IPS-18a (cell line): ENCODE data around the gene RAX2.
"Not testable (repeated sequence)": the region's sequence is repeated elsewhere in the genome, so short reads cannot be mapped to it uniquely, and the experiment has no call there.

ENCODE experiments used
- H3K27ac ChIP-seq: one replicate; pipeline ENCODE4 v1.5.1; 2013; ENCODE audit warnings: low read length
- H3K27me3 ChIP-seq: one replicate; pipeline ENCODE4 v1.6.1; 2013; ENCODE audit warnings: mild to moderate bottlenecking, low read length; ENCODE audit not compliant: control insufficient read depth, insufficient read depth
- H3K36me3 ChIP-seq: one replicate; pipeline ENCODE4 v1.6.1; 2013; ENCODE audit warnings: low read depth, low read length; ENCODE audit not compliant: control insufficient read depth
- H3K4me1 ChIP-seq: one replicate; pipeline ENCODE4 v1.6.1; 2013; ENCODE audit warnings: low read depth, low read length; ENCODE audit not compliant: control insufficient read depth
- H3K4me3 ChIP-seq: one replicate; pipeline ENCODE4 v1.5.1; 2013; ENCODE audit warnings: low read length
- H3K9ac ChIP-seq: one replicate; pipeline ENCODE4 v1.6.1; 2013; ENCODE audit warnings: mild to moderate bottlenecking, low read length, moderate library complexity
- H3K9me3 ChIP-seq: one replicate; pipeline ENCODE4 v1.6.1; 2013; ENCODE audit warnings: low read depth, low read length; ENCODE audit not compliant: control insufficient read depth

The RAX2 gene

GRCh38 chr19:3771906-3772455, at the start of gene RAX2:
TSS of gene RAX2 (minus strand) at chr19:3772228. CDS start at chr19:3771742, 486 bp downstream.
- Histone ChIP-seq H3K9ac (no peak within 1 kb of the TSS), H3K9me3 (no peaks in the 10 kb centered on the region), H3K4me1 (no peaks in the 10 kb centered on the region), H3K27me3 (no peaks in the 10 kb centered on the region), H3K27ac (no peak within 1 kb of the TSS), H3K4me3 (no peak within 1 kb of the TSS), H3K36me3 (no peaks in the 10 kb centered on the region)

- Histone ChIP-seq H3K27ac (no peak overlapping the region), H3K9me3 (no peaks in the 10 kb centered on the region), H3K27me3 (peaks cover 10% of the 10 kb centered on the region), H3K4me3 (no peak overlapping the region), H3K4me1 (no peaks in the 10 kb centered on the region), H3K9ac (no peak overlapping the region), H3K36me3 (no peaks in the 10 kb centered on the region)
Measured at GRCh38 chr19:3821156-3821555, 49.1 kb upstream of the RAX2 start.

GRCh38 chr19:3819989-3820388, 48.0 kb upstream of the RAX2 start:
- Histone ChIP-seq H3K36me3 (no peaks in the 10 kb centered on the region), H3K4me1 (no peaks in the 10 kb centered on the region), H3K27ac (no peak overlapping the region), H3K4me3 (no peak overlapping the region), H3K9me3 (no peaks in the 10 kb centered on the region), H3K27me3 (peaks cover 10% of the 10 kb centered on the region), H3K9ac (no peak overlapping the region)

GRCh38 chr19:3818918-3819317, 46.9 kb upstream of the RAX2 start:
- H3K27me3 ChIP-seq, result peaks cover 10% of the 10 kb centered on the region
- H3K9ac ChIP-seq, result no peak overlapping the region
- H3K9me3 ChIP-seq, result no peaks in the 10 kb centered on the region
- no peak overlapping the region for H3K4me3 ChIP-seq
- H3K27ac ChIP-seq, result no peak overlapping the region
- no peaks in the 10 kb centered on the region for H3K36me3 ChIP-seq
- H3K4me1 ChIP-seq, result no peaks in the 10 kb centered on the region

- no peaks in the 10 kb centered on the region for H3K36me3 ChIP-seq
- no peak overlapping the region for H3K9ac ChIP-seq
- H3K4me1 ChIP-seq, result no peaks in the 10 kb centered on the region
- H3K9me3 ChIP-seq, result no peaks in the 10 kb centered on the region
- H3K27me3 ChIP-seq, result peaks cover 10% of the 10 kb centered on the region
- H3K4me3 ChIP-seq, result no peak overlapping the region
- H3K27ac ChIP-seq, result no peak overlapping the region
Measured at GRCh38 chr19:3818466-3818865, 46.4 kb upstream of the RAX2 start.

GRCh38 chr19:3817761-3818160, 45.7 kb upstream of the RAX2 start:
- Histone ChIP-seq H3K9me3 (no peaks in the 10 kb centered on the region), H3K4me1 (no peaks in the 10 kb centered on the region), H3K4me3 (no peak overlapping the region), H3K27me3 (peaks cover 9% of the 10 kb centered on the region), H3K9ac (no peak overlapping the region), H3K27ac (no peak overlapping the region), H3K36me3 (no peaks in the 10 kb centered on the region)

- H3K9ac ChIP-seq, result no peak overlapping the region
- H3K4me3 ChIP-seq, result no peak overlapping the region
- no peaks in the 10 kb centered on the region for H3K4me1 ChIP-seq
- no peaks in the 10 kb centered on the region for H3K27me3 ChIP-seq
- no peaks in the 10 kb centered on the region for H3K9me3 ChIP-seq
- no peaks in the 10 kb centered on the region for H3K36me3 ChIP-seq
- H3K27ac ChIP-seq, result no peak overlapping the region
Measured at GRCh38 chr19:3816566-3817218, 44.7 kb upstream of the RAX2 start.

GRCh38 chr19:3816148-3816547, 44.1 kb upstream of the RAX2 start:
- H3K4me3 ChIP-seq, H3K27ac ChIP-seq, H3K27me3 ChIP-seq, H3K36me3 ChIP-seq, H3K4me1 ChIP-seq, H3K9ac ChIP-seq, H3K9me3 ChIP-seq: not testable (repeated sequence)

- H3K9me3 ChIP-seq, result no peaks in the 10 kb centered on the region
- H3K27ac ChIP-seq, result no peak overlapping the region
- H3K27me3 ChIP-seq, result no peaks in the 10 kb centered on the region
- no peaks in the 10 kb centered on the region for H3K36me3 ChIP-seq
- no peaks in the 10 kb centered on the region for H3K4me1 ChIP-seq
- no peak overlapping the region for H3K4me3 ChIP-seq
- no peak overlapping the region for H3K9ac ChIP-seq
Measured at GRCh38 chr19:3814648-3815047, 42.6 kb upstream of the RAX2 start.

- H3K9ac ChIP-seq, result no peak overlapping the region
- H3K27ac ChIP-seq, result no peak overlapping the region
- H3K36me3 ChIP-seq, result no peaks in the 10 kb centered on the region
- no peaks in the 10 kb centered on the region for H3K4me1 ChIP-seq
- H3K9me3 ChIP-seq, result no peaks in the 10 kb centered on the region
- H3K27me3 ChIP-seq, result no peaks in the 10 kb centered on the region
- no peak overlapping the region for H3K4me3 ChIP-seq
Measured at GRCh38 chr19:3813473-3814392, 41.7 kb upstream of the RAX2 start.

GRCh38 chr19:3810708-3811355, 38.8 kb upstream of the RAX2 start:
- no peak overlapping the region for H3K27ac ChIP-seq
- H3K27me3 ChIP-seq, result no peaks in the 10 kb centered on the region

More at GRCh38 chr19:3810708-3811355, 38.8 kb upstream of the RAX2 start:
- Histone ChIP-seq H3K4me3 (no peak overlapping the region), H3K9me3 (no peaks in the 10 kb centered on the region), H3K36me3 (no peaks in the 10 kb centered on the region), H3K4me1 (no peaks in the 10 kb centered on the region), H3K9ac (no peak overlapping the region)
